ENCODE measurements around the gene ANKRD29.

Gene ANKRD29

GRCh38 chr18:23636071-23636399 lies 26.7 kb downstream of the ANKRD29 start:
- DNase-seq (ENCODE audit: insufficient read length, low spot score) (no peak), FAIRE-seq (no peak)
- TF ChIP-seq CTCF (IDR thresholded peaks at IDR 0.05; ENCODE audit: insufficient read depth, missing control alignments): no peak

DNA sequence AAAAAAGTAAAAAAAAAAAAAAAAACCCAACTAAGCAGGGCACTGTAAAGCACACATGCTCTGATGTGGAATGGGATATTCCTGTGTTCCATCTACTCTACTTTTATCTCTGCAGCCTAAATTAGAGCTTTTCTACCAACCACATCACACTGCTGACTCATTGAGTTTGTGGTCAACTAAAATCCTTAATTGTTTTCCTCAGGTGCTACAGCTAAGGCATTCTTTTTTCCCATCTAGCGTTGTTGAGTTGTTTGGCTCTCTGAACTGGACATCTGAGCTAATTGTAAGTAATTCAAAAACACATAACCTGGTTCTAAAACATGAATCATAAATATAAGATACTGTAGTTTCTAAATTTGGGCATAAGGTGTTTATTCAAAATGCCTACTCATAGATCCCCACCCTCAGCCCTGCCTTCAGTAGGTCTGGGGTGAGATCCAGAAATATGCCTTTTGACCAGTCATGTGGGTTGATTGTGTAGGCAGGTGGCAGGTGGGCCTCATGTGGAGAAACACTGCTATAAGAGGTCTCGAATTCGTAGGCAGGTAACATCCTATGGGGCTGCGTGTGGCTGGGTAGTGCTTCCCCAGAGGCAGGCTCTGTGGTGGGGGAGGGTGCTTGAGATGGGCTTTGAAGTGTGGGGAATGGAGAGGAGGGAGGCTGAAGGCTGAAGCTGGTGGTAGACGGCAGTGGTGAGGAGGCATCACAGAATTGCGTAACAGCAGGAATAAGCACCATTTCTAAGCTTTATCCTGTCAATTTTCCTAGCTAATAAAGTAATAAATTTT lies 27.2 kb downstream of the ANKRD29 start:
- no peak for FAIRE-seq

GRCh38 chr18:23634692-23635091 lies 28.0 kb downstream of the ANKRD29 start:
- no peak for FAIRE-seq
- no peak for DNase-seq (ENCODE audit: insufficient read length, low spot score)
- no peak for TF ChIP-seq CTCF (IDR thresholded peaks at IDR 0.05; ENCODE audit: insufficient read depth, missing control alignments)

More for the DNA sequence above, 27.2 kb downstream of the ANKRD29 start:
- no peak for DNase-seq (ENCODE audit: insufficient read length, low spot score)
- no peak for TF ChIP-seq CTCF (IDR thresholded peaks at IDR 0.05; ENCODE audit: insufficient read depth, missing control alignments)

GRCh38 chr18:23632615-23633014 lies 30.1 kb downstream of the ANKRD29 start:
- TF ChIP-seq CTCF (IDR thresholded peaks at IDR 0.05; ENCODE audit: insufficient read depth, missing control alignments): no peak
- FAIRE-seq: no peak
- DNase-seq (ENCODE audit: insufficient read length, low spot score): no peak

DNA sequence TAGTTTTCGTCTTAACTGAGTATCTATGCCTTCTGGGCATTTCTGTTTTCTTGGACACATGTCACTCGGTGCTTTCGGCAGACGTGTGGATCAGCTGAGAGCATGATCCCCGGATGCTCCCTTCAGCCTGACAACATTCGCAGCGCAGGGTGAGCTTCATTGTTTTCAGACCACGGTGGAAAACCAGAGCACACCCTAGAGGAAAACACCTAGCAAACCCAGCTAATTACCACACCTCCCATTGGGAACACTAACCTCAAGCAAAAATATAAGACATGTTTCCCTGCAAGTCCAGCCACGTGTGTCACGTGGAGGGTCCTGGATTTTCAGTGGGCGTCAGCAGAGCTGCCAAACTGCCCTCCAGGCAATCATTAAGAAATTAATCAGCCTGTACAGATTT lies 31.0 kb downstream of the ANKRD29 start:
- DNase-seq (ENCODE audit: insufficient read length, low spot score) (no peak), FAIRE-seq (no peak)
- no peak for TF ChIP-seq CTCF (IDR thresholded peaks at IDR 0.05; ENCODE audit: insufficient read depth, missing control alignments)

GRCh38 chr18:23631312-23631711 lies 31.4 kb downstream of the ANKRD29 start:
- FAIRE-seq: no peak
- no peak for TF ChIP-seq CTCF (IDR thresholded peaks at IDR 0.05; ENCODE audit: insufficient read depth, missing control alignments)
- DNase-seq (ENCODE audit: insufficient read length, low spot score): no peak

GRCh38 chr18:23629444-23629946 lies 33.2 kb downstream of the ANKRD29 start:
- DNase-seq (ENCODE audit: insufficient read length, low spot score): no peak
- no peak for FAIRE-seq
- no peak for TF ChIP-seq CTCF (IDR thresholded peaks at IDR 0.05; ENCODE audit: insufficient read depth, missing control alignments)

All from D721Med (cell line).